ENCODE measurements around the gene TMEM97.

Gene TMEM97

DNA sequence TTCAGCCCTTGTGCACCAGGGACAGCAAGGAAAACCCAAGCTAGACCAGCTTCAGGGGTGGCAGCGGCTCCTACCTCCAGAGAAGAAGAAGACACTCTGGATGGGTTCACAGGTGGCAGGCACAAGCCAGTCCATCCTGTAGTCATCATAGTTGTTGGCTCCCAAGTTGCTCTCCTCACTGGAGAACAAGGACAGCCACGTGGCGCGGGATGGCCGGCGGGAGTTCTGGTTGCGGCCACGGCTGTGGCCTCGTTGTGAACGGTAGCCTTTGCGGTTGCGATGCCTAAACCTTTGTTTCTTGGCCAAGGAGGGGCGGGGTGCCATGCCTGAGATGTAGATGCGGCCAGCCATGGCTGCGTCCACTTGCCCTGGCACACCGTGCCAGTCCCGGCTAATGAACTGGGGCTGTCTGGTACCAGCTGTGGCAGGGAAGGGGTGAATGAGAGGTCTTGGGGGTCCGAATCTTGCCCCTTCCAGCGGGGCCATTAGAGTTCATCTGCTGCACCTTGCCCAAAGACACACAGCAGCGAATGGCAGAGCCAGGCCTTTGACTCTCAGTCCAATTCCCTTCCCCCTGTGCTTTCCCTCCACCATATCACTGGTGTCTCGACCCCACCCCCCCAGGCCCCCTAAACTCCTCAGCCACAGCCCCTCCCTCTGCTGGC, 48.8 kb downstream of the TMEM97 start:
- no peak for DNase-seq

DNA sequence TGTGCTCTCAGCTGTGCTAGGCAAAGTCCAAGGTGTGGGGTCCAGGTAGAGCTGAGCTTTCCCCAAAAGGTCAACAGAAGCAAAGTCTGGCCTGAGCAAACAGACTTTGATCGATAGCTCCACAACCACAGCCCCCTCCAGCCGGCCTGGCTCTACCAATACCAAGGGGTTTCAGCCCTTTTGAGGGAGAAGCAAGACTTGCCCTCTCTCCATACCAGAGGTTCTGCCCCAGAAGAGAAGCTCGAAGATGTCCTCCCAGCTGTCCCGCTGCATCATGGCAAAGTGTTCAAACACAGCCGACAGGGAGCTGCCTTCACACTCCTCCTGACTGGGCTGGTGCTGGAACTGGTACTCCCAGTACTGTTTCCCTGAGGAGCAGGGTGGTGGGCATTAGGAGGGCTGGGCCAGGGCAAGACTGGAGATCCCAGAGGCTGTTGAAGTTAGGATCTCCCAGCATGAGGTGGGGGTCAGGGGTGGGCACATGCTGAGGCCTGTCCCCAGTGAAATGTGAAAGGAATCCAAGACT, 49.4 kb downstream of the TMEM97 start:
- DNase-seq = no peak

DNA sequence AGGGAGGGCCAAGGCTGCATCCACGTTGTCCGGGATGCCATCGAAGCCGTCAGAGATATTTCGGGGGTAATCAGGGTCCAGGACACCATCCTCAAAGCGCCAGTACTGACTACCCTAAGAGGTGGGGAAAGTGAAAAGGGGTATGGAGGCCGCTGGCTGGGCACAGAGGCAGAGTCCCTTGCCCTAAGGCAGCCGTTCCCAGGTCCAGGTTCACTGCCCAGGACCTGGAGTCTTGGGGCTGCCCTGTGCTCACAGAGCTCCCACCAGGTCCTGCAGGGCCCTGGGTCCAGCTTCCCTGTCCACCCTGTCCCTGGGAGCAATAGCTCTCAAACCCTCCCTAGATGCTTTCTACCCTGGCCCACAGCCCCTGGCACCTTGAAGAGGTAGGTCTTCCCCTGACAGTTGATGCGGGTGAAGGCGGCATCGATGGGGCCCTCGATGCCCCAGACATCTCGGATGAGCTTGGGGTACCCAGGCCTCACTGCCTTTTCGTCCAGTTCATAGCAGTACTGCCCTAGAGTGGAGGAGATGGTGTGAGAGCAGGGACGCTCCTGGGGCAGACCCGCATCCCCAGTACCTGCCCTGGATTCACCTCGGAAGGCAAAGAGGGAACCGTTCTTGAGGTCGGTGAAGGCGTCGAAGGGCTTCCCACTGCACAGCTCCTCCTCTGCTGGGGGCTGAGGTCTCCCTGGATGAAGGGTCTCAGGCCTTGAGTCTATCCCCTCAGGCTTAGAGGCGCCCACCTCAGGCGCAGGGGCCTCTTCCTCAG, 50.1 kb downstream of the TMEM97 start:
- DNase-seq = no peak

DNA sequence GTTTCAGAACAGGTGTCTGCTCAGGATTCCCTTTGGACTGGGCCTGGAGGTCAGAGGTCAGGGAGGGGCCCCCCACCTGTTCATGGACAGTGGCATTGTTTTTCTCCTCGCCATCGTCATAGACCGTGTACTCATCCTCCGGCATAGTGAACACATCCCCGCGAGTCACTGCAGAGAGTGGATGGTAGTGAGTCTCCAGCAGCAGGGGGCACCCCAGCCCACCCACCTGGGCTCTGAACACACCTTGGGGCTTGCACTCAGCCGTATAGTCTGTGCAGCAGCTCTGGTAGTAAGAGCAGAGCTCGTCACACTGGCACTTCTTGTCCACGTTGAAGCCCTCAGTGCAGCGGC, 50.7 kb downstream of the TMEM97 start:
- no peak for DNase-seq

DNA sequence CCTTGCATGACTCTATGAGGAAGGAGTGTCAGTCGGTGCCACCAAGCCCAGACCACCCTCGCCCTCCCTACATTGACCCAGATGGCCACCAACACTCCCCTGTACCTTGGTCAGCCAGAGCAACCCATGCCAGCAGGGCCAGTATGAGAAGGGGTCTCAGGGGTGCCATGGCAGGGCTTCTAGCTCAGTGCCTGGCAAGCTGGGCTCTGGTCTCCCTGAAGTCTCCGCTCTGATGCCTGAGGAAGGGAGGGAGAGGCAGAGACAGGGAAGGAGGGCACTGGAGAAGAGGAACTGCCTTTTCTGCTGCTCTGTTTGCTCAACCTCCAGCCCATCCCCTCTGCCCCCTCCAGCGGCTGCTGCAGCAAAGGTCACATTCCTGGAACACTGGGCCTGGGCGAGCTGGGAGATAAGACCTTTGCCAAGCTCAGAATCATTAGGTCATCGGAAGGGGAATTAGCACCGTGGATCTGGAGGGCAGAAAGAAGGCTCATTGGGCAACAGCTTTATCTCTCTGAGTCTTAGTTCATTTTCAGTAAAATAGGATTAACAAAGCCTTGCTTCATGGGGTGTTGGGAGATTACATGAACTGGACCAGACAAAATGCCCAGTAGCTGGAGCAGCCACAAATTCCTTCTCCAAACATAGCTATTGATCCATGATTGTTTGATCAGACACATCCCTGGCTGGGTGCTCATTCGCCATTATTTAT, 51.2 kb downstream of the TMEM97 start, which contains the start of gene VTN:
TSS of gene VTN (minus strand) at position 273 of the 709 bp plus-strand sequence. CDS start at position 169, 104 bp downstream.
- no peak for DNase-seq

DNA sequence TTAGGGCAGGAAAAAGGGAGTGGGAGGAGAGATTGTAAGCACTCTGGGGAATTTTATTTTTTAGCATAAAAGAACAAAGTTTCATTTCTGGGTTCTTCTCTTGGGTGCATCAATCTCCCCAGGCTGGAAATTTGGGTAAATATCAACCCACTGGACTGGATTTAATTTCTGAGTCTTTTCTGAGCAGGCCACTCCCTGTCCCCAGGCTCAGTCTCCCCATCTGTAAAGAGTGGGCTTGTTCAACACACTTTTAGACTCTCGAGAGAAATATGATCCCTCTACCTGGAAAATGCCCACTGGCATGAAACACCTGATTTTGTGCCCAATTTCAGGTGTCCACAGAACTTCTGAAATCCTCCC, 51.7 kb downstream of the TMEM97 start:
- no peak for DNase-seq

- DNase-seq = peak; percentile 61
Observed at GRCh38 chr17:28371245-28372202, 52.5 kb downstream of the TMEM97 start, which contains the start of gene SARM1. SARM1 (plus strand) TSS chr17:28371694; CDS start chr17:28372033, 339 bp downstream.

- DNase-seq = no peak
Observed at GRCh38 chr17:28372203-28372944, 53.4 kb downstream of the TMEM97 start.

DNA sequence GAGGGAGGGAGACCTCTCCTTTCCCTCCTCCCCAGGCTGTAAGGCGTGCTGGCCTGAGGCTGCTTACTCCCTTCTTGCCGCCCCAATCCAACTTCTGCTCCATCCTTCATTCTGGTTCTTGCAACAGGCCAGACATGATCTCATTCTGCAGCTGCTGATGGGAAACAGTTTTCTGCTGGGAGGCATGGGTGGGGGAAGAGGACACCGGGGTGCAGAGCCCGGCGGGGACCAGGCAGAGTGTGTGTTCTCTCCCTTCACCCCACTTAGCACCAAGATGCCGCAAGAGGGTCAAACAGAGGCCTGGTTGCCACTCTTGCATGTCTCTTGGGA, 53.9 kb downstream of the TMEM97 start:
- DNase-seq = no peak
